ENCODE data around the gene CAD.

- TF ChIP-seq CTCF (IDR thresholded peaks at IDR 0.05; ENCODE audit: low read depth, low read length) (no peak), POLR2A (IDR thresholded peaks at IDR 0.05; ENCODE audit: extremely low read depth, insufficient read length) (no peak), MYC (IDR thresholded peaks at IDR 0.05; ENCODE audit: low read depth, low read length) (no peak), MAX (IDR thresholded peaks at IDR 0.05; ENCODE audit: low read depth, low read length) (no peak)
Measured at GRCh38 chr2:27256855-27257454, 39.8 kb downstream of the CAD start.

Data from NB4 (cell line).